Cardiac muscle cell (in vitro differentiated cells and primary cell): ENCODE data around the gene CREM. TPM values are rescaled to one million over a fixed set of nuclear protein-coding genes. Genes with fewer than 3 reads are reported as not detected.
"Not testable (repeated sequence)": the region's sequence is repeated elsewhere in the genome, so short reads cannot be mapped to it uniquely, and the experiment has no call there.

Experiments used
- DNase-seq, 2 donors: peaks; one replicate each; pipeline versions ENCODE4 v3.0.0 to v3.0.0-alpha.2; 2010 to 2017; ENCODE audit warnings: low read depth in 1 of 2, low spot score in 1 of 2
- H3K27ac ChIP-seq: fragments of 200-600 bp; sonication (generic); 2 replicates; pipeline ENCODE4 v1.5.1; 2016
- H3K27me3 ChIP-seq: fragments of 200-600 bp; sonication (generic); 2 replicates; pipeline ENCODE4 v1.6.0; 2016; ENCODE audit warnings: control low read depth
- H3K36me3 ChIP-seq: fragments of 200-600 bp; sonication (generic); 2 replicates; pipeline ENCODE4 v1.5.1; 2016; ENCODE audit warnings: control low read depth
- H3K4me1 ChIP-seq: fragments of 200-600 bp; sonication (generic); 2 replicates; pipeline ENCODE4 v1.8.1; 2017; ENCODE audit warnings: low read depth, mild to moderate bottlenecking, mixed run types
- H3K4me3 ChIP-seq: fragments of 200-600 bp; sonication (generic); 2 replicates; pipeline ENCODE4 v1.5.1; 2016; ENCODE audit warnings: mild to moderate bottlenecking
- H3K9me3 ChIP-seq: fragments of 200-600 bp; sonication (generic); 2 replicates; pipeline ENCODE4 v1.5.1; 2017; ENCODE audit warnings: low read depth, mild to moderate bottlenecking, control low read depth
- CTCF ChIP-seq: IDR thresholded peaks from 2 replicates; pipeline ENCODE4 v1.5.1; 2012; ENCODE audit warnings: low read depth, mild to moderate bottlenecking, low read length
- polyA plus RNA-seq: library from polyadenylated mRNA; unstranded; fragments of >200 nt; fragmentation: Nextera tagmentation; extraction: Ambion mirVana; gene quantifications from 2 replicates; pipeline ENCODE4 v1.2.1, GENCODE V29; 2016
- total RNA-seq: library from RNA; depleted of rRNA; stranded (reverse); fragments of >200 nt; gene quantifications from 2 replicates; pipeline ENCODE4 v1.2.3, GENCODE V29; 2016

The CREM gene
- total RNA-seq, result 415 and 468 TPM in 2 replicates
- polyA plus RNA-seq, result 486 and 570 TPM in 2 replicates

- peak; percentile 69 for TF ChIP-seq CTCF
- peaks cover 29% of the 10 kb centered on the region for H3K4me1 ChIP-seq
- peak within 1 kb of the TSS; percentile 100 for H3K27ac ChIP-seq
- no peaks in the 10 kb centered on the region for H3K27me3 ChIP-seq
- H3K36me3 ChIP-seq, result no peaks in the 10 kb centered on the region
- peak within 1 kb of the TSS; percentile 93 for H3K4me3 ChIP-seq
- no peaks in the 10 kb centered on the region for H3K9me3 ChIP-seq
- DNase-seq, result peak; percentile 99 to 100
These were observed at the start of gene CREM for GRCh38 chr10:35126530-35127288. Gene CREM, plus strand, starts transcription at chr10:35126846. Its CDS starts 10,990 bp downstream, at chr10:35137836.

GRCh38 chr10:35079265-35079664 lies 47.4 kb upstream of the CREM start:
- Histone ChIP-seq H3K4me1 (no peaks in the 10 kb centered on the region), H3K9me3 (no peaks in the 10 kb centered on the region), H3K36me3 (peaks cover 2% of the 10 kb centered on the region), H3K27me3 (no peaks in the 10 kb centered on the region), H3K27ac (no peak overlapping the region), H3K4me3 (no peak overlapping the region)
- TF ChIP-seq CTCF, result no peak
- no peak for DNase-seq

DNA sequence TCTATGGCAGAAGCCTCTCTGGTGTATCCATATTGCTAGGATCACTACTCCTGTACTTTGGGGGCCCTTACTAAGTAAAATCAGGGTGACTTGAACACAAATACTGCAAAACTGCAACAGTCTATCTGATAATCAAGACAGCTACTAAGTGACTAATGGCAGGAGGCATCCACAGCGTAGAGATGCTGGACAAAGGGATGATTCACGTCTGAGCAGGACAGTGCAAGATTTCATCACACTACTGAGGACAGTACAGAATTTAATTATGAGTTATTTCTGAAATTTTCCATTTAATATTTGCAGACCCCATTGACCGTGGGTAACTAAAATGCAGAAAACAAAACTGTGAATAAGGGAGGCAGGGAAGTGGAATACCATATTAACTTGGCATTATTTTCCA lies 46.9 kb upstream of the CREM start:
- no peak for TF ChIP-seq CTCF
- H3K4me1 ChIP-seq, result no peaks in the 10 kb centered on the region
- H3K27me3 ChIP-seq, result no peaks in the 10 kb centered on the region
- H3K27ac ChIP-seq, result no peak overlapping the region
- peak in 1 of 2 donors; percentile 72 for DNase-seq
- peaks cover 2% of the 10 kb centered on the region for H3K36me3 ChIP-seq
- H3K9me3 ChIP-seq, result no peaks in the 10 kb centered on the region
- H3K4me3 ChIP-seq, result no peak overlapping the region

DNA sequence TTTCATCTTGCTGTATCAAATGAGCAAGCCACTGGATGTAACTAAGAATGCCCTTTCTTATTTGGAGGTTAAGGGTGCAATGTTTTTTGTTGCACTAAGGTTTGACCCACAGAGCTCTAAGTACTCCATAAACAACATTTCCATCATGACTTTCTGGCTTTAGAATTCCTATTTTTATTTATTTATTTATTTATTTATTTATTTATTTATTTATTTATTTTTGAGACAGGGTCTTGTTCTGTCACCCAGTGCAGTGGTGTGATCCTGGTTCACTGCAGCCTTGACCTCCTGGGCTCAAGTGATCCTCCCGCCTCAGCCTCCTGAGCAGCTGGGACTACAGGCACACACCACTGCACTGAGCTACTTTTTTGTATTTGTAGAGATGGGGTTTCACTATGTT lies 46.4 kb upstream of the CREM start:
- H3K36me3 ChIP-seq, H3K27me3 ChIP-seq, H3K4me3 ChIP-seq, H3K4me1 ChIP-seq, H3K9me3 ChIP-seq, DNase-seq, H3K27ac ChIP-seq: not testable (repeated sequence)

DNA sequence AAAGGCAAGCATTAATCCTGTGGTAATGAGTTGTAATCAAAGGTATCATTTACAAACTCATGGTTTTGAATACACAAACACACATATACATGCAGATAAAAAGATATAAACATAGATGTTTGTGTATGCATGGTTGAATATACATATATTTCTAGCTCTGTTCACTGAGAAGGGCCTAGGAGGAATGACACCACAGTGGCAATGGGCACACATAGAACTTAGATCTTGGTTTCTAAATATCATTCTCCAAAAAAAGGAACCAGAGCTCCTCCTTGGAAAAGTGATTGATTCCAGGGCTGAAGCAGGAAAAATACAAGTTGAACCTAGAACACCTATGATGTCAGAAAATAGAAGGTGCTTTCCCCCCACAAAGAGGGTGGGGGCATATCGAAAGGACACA lies 43.4 kb upstream of the CREM start:
- Histone ChIP-seq H3K4me3 (no peak overlapping the region), H3K4me1 (no peaks in the 10 kb centered on the region), H3K27me3 (no peaks in the 10 kb centered on the region), H3K27ac (no peak overlapping the region), H3K36me3 (peaks cover 2% of the 10 kb centered on the region), H3K9me3 (no peaks in the 10 kb centered on the region)
- DNase-seq, result no peak
- no peak for TF ChIP-seq CTCF

DNA sequence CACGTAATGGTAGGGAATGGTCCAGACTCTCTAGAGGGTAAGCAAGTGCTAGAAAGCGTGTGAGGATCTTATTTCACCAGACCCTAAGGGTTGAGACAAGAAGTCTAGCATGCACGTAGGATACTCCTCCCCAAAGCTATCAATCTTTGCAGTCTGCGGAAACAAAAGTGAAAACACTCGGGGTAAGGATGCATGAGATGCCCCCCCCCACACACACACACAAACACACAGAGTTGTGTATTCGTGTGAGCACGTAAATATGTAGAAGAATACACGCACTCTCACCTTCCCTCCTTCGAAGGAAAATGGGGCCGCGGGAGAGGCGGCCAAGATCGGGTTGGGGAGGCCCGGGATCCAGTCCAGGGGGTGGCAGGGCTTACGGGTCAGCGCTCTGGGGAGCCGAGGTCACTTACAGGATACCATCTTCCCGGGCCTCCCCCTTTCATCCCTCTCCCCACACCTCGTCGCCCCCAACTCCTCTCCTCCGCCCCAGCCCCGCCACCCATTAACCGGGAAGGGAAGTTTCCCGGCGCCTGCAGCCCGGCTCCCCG lies 37.0 kb upstream of the CREM start:
- Histone ChIP-seq H3K4me3 (peak overlapping the region; percentile 85), H3K36me3 (no peaks in the 10 kb centered on the region), H3K9me3 (no peaks in the 10 kb centered on the region), H3K27me3 (no peaks in the 10 kb centered on the region), H3K27ac (peak overlapping the region; percentile 99), H3K4me1 (peaks cover 11% of the 10 kb centered on the region)
- peak; percentile 34 to 39 for DNase-seq
- no peak for TF ChIP-seq CTCF
